GM21447 (cell line): ENCODE data around the gene CCDC116.
"Not testable (repeated sequence)": the region's sequence is repeated elsewhere in the genome, so short reads cannot be mapped to it uniquely, and the experiment has no call there.

Experiments used
- ATAC-seq: cut with Tn5 transposase; IDR thresholded peaks from one replicate; pipeline ENCODE4 v1.9.1; 2021; ENCODE audit not compliant: unreplicated experiment

The CCDC116 gene

GRCh38 chr22:21629255-21630149, 3.1 kb upstream of the CCDC116 start, which contains the start of gene YDJC:
Gene YDJC, minus strand, starts transcription at chr22:21630022. Its CDS starts 8 bp downstream, at chr22:21630014.
- ATAC-seq, result peak; percentile 79

GRCh38 chr22:21631025-21631424, 1.5 kb upstream of the CCDC116 start:
- ATAC-seq, result no peak

- no peak for ATAC-seq
Measured at GRCh38 chr22:21632931-21633330, 371 bp downstream of the CCDC116 start.

- no peak for ATAC-seq
Measured at GRCh38 chr22:21633481-21633880, 921 bp downstream of the CCDC116 start.

- no peak for ATAC-seq
Measured at GRCh38 chr22:21634081-21634480, 1.5 kb downstream of the CCDC116 start.

GRCh38 chr22:21634844-21635243, 2.3 kb downstream of the CCDC116 start:
- ATAC-seq, result no peak

- no peak for ATAC-seq
Measured at GRCh38 chr22:21635771-21636510, 3.4 kb downstream of the CCDC116 start.

GRCh38 chr22:21636629-21637218, 4.2 kb downstream of the CCDC116 start:
- no peak for ATAC-seq

- not testable (repeated sequence) for ATAC-seq
Measured at GRCh38 chr22:21637450-21637849, 4.9 kb downstream of the CCDC116 start.

GRCh38 chr22:21639359-21639758, 6.8 kb downstream of the CCDC116 start:
- no peak for ATAC-seq

- ATAC-seq, result no peak
Measured at GRCh38 chr22:21640810-21641209, 8.2 kb downstream of the CCDC116 start.

GRCh38 chr22:21641417-21641788, 8.8 kb downstream of the CCDC116 start:
- no peak for ATAC-seq

- ATAC-seq, result peak; percentile 88
Measured at GRCh38 chr22:21641789-21642583, 9.4 kb downstream of the CCDC116 start, which contains the start of gene SDF2L1. Gene SDF2L1, plus strand, starts transcription at chr22:21642302. Its CDS starts 35 bp downstream, at chr22:21642337.

GRCh38 chr22:21642584-21643448, 10.3 kb downstream of the CCDC116 start:
- ATAC-seq, result no peak

GRCh38 chr22:21643533-21644357, 11.2 kb downstream of the CCDC116 start:
- no peak for ATAC-seq

- ATAC-seq, result not testable (repeated sequence)
Measured at GRCh38 chr22:21645513-21645912, 13.0 kb downstream of the CCDC116 start.

GRCh38 chr22:21646608-21647590, 14.3 kb downstream of the CCDC116 start:
- no peak for ATAC-seq

GRCh38 chr22:21650280-21650679, 17.7 kb downstream of the CCDC116 start:
- ATAC-seq, result no peak
